Small intestine (tissue), 7 donors: ENCODE data around the gene IMPDH1. TPM values are rescaled to one million over a fixed set of nuclear protein-coding genes. Genes with fewer than 3 reads are reported as not detected.

Experiments
- DNase-seq, 2 donors: peaks; one replicate each; pipeline versions ENCODE4 v3.0.0 to v3.0.0-alpha.2; 2013
- FAIRE-seq: peaks from 2 replicates; lab custom pipeline; 2012; peaks lifted over from hg19 to GRCh38; lab: Jason Lieb, UNC
- H3K27ac ChIP-seq, 3 donors: one replicate each; pipeline ENCODE4 v1.5.1; 2013; ENCODE audit warnings: low read length in 2 of 3, mild to moderate bottlenecking in 2 of 3, control low read depth in 1 of 3, inconsistent platforms in 1 of 3, low read depth in 1 of 3, moderate library complexity in 1 of 3
- H3K27me3 ChIP-seq, 3 donors: one replicate each; pipeline ENCODE4 v1.6.1; 2013; ENCODE audit warnings: low read length in 3 of 3, inconsistent platforms in 1 of 3; ENCODE audit not compliant: control insufficient read depth in 3 of 3, insufficient read depth in 3 of 3
- H3K36me3 ChIP-seq, 3 donors: one replicate each; pipeline ENCODE4 v1.6.1; 2013; ENCODE audit warnings: low read length in 3 of 3, inconsistent platforms in 1 of 3, low read depth in 1 of 3, mild to moderate bottlenecking in 1 of 3, moderate library complexity in 1 of 3; ENCODE audit not compliant: control insufficient read depth in 3 of 3, insufficient read depth in 2 of 3
- H3K4me1 ChIP-seq, 3 donors: one replicate each; pipeline ENCODE4 v1.6.1; 2013; ENCODE audit warnings: low read length in 2 of 3, inconsistent platforms in 1 of 3, low read depth in 1 of 3, mild to moderate bottlenecking in 1 of 3, moderate library complexity in 1 of 3; ENCODE audit not compliant: control insufficient read depth in 3 of 3, insufficient read depth in 2 of 3
- H3K4me3 ChIP-seq, 3 donors: one replicate each; pipeline ENCODE4 v1.5.1; 2013; ENCODE audit warnings: low read length in 3 of 3, control low read depth in 1 of 3, inconsistent platforms in 1 of 3, low read depth in 1 of 3, mild to moderate bottlenecking in 1 of 3, moderate library complexity in 1 of 3
- H3K9me3 ChIP-seq, 2 donors: one replicate each; pipeline ENCODE4 v1.6.1; 2013; ENCODE audit warnings: low read depth in 1 of 2, low read length in 1 of 2; ENCODE audit not compliant: control insufficient read depth in 2 of 2, insufficient read depth in 1 of 2
- WGBS, 3 donors: extraction: QIAGEN DNeasy Blood & Tissue Kit; methylation state at CpG; one replicate each; pipeline ENCODE4 v1.1.7; 2013; 5-methylcytosine and 5-hydroxymethylcytosine counted together
- polyA plus RNA-seq, 4 donors: library from polyadenylated mRNA; stranded (reverse) in 3 of 4; unstranded in 1 of 4; fragments of 200-250 nt in 3 of 4; fragments of 120-200 nt in 1 of 4; gene quantifications; one replicate each; pipeline versions ENCODE4 v1.2.1 to v1.2.3, GENCODE V29; 2013
- donor health status: healthy with polysubstance abuse.
- donor health status: control.
- donor health status: control.
- donor health status: Bipolar disorder and iron deficiency.
- donor health status: healthy.

The IMPDH1 gene
- polyA plus RNA-seq, 4 donors = 4.5 to 19.0 (median 10.9) TPM

- Histone ChIP-seq H3K4me1 (peaks cover 0 to 18% (median 3%) of the 10 kb centered on the region in 3 donors), H3K4me3 (peak overlapping the region; percentile 52 to 61 (median 52)), H3K27me3 (peaks cover 0 to 22% (median 0%) of the 10 kb centered on the region in 3 donors), H3K9me3 (no peaks in the 10 kb centered on the region), H3K27ac (no peak overlapping the region), H3K36me3 (peaks cover 0 to 21% (median 3%) of the 10 kb centered on the region in 3 donors)
- 0 to 1% (median 0%) methylated on average over 32 to 106 of the region's 107 CpGs for WGBS, 3 donors
- DNase-seq = peak; percentile 44 to 70
- no peak for FAIRE-seq
Observed at GRCh38 chr7:128405471-128406313, 4.1 kb downstream of the IMPDH1 start.

GRCh38 chr7:128404886-128405470 lies 4.8 kb downstream of the IMPDH1 start:
- H3K36me3 ChIP-seq = peaks cover 2 to 28% (median 4%) of the 10 kb centered on the region in 3 donors
- no peak for FAIRE-seq
- no peaks in the 10 kb centered on the region for H3K9me3 ChIP-seq
- H3K4me3 ChIP-seq = peak overlapping the region; percentile 52 to 61 (median 52)
- DNase-seq = no peak
- H3K27ac ChIP-seq = no peak overlapping the region
- H3K4me1 ChIP-seq = peaks cover 0 to 11% (median 3%) of the 10 kb centered on the region in 3 donors
- WGBS, 3 donors = 48 to 61% (median 55%) methylated on average over 12 to 13 of the region's 13 CpGs
- peaks cover 0 to 22% (median 0%) of the 10 kb centered on the region in 3 donors for H3K27me3 ChIP-seq

GRCh38 chr7:128404143-128404681 lies 5.6 kb downstream of the IMPDH1 start:
- Histone ChIP-seq H3K36me3 (peaks cover 2 to 32% (median 4%) of the 10 kb centered on the region in 3 donors), H3K27me3 (peaks cover 0 to 20% (median 0%) of the 10 kb centered on the region in 3 donors), H3K4me1 (peaks cover 0 to 9% (median 3%) of the 10 kb centered on the region in 3 donors), H3K4me3 (no peak overlapping the region), H3K9me3 (no peaks in the 10 kb centered on the region), H3K27ac (no peak overlapping the region)
- DNase-seq (no peak), FAIRE-seq (no peak)
- WGBS, 3 donors = 84 to 87% (median 84%) methylated on average over 9 of the region's 9 CpGs

GRCh38 chr7:128403676-128404075 lies 6.1 kb downstream of the IMPDH1 start:
- 88 to 90% (median 89%) methylated on average over 5 of the region's 5 CpGs for WGBS, 3 donors
- peaks cover 2 to 33% (median 4%) of the 10 kb centered on the region in 3 donors for H3K36me3 ChIP-seq

GRCh38 chr7:128402356-128402755 lies 7.4 kb downstream of the IMPDH1 start:
- FAIRE-seq (no peak), DNase-seq (no peak)
- 77 to 93% (median 78%) methylated on average over 2 of the region's 2 CpGs for WGBS, 3 donors
- Histone ChIP-seq H3K36me3 (peaks cover 2 to 41% (median 6%) of the 10 kb centered on the region in 3 donors), H3K9me3 (no peaks in the 10 kb centered on the region), H3K4me1 (peaks cover 0 to 4% (median 0%) of the 10 kb centered on the region in 3 donors), H3K27ac (no peak overlapping the region), H3K27me3 (peaks cover 0 to 7% (median 0%) of the 10 kb centered on the region in 3 donors), H3K4me3 (no peak overlapping the region)

More at GRCh38 chr7:128403676-128404075, 6.1 kb downstream of the IMPDH1 start:
- DNase-seq = no peak
- Histone ChIP-seq H3K9me3 (no peaks in the 10 kb centered on the region), H3K27ac (no peak overlapping the region), H3K4me1 (peaks cover 0 to 4% (median 3%) of the 10 kb centered on the region in 3 donors), H3K27me3 (peaks cover 0 to 14% (median 0%) of the 10 kb centered on the region in 3 donors), H3K4me3 (no peak overlapping the region)
- no peak for FAIRE-seq

GRCh38 chr7:128400566-128400965 lies 9.2 kb downstream of the IMPDH1 start:
- Histone ChIP-seq H3K36me3 (peaks cover 2 to 56% (median 6%) of the 10 kb centered on the region in 3 donors), H3K27ac (no peak overlapping the region), H3K27me3 (peaks cover 0 to 3% (median 0%) of the 10 kb centered on the region in 3 donors), H3K4me3 (no peak overlapping the region), H3K9me3 (no peaks in the 10 kb centered on the region), H3K4me1 (peaks cover 0 to 4% (median 0%) of the 10 kb centered on the region in 3 donors)
- FAIRE-seq = no peak
- 85 to 91% (median 88%) methylated on average over 5 of the region's 5 CpGs for WGBS, 3 donors
- no peak for DNase-seq

- DNase-seq (no peak), FAIRE-seq (no peak)
- H3K4me3 ChIP-seq = no peak overlapping the region
- WGBS, 3 donors = 95 to 98% (median 95%) methylated on average over 7 of the region's 7 CpGs
- H3K36me3 ChIP-seq = peaks cover 2 to 61% (median 6%) of the 10 kb centered on the region in 3 donors
- peaks cover 0 to 3% (median 0%) of the 10 kb centered on the region in 3 donors for H3K27me3 ChIP-seq
- no peaks in the 10 kb centered on the region for H3K9me3 ChIP-seq
- H3K27ac ChIP-seq = no peak overlapping the region
- H3K4me1 ChIP-seq = peaks cover 0 to under 1% (median 0%) of the 10 kb centered on the region in 3 donors
Observed at GRCh38 chr7:128399991-128400390, 9.8 kb downstream of the IMPDH1 start.

- Histone ChIP-seq H3K9me3 (no peaks in the 10 kb centered on the region), H3K27me3 (no peaks in the 10 kb centered on the region), H3K4me1 (no peaks in the 10 kb centered on the region), H3K27ac (no peak overlapping the region), H3K36me3 (peaks cover 2 to 72% (median 6%) of the 10 kb centered on the region in 3 donors), H3K4me3 (no peak overlapping the region)
- no peak for DNase-seq
- no peak for FAIRE-seq
- WGBS, 3 donors = 40 to 60% (median 53%) methylated on average over 6 of the region's 6 CpGs
Observed at GRCh38 chr7:128398841-128399135, 11.0 kb downstream of the IMPDH1 start.
